SU-DHL-6 (cell line): ENCODE results near the gene RPL10A.

Experiments
- H2AFZ ChIP-seq: fragments of 200-600 bp; sonication (generic); 2 replicates; pipeline ENCODE4 v1.6.1; 2014; ENCODE audit warnings: low read depth, mild to moderate bottlenecking, moderate library complexity, mixed read lengths, antibody characterized with exemption, low read length; ENCODE audit not compliant: severe bottlenecking
- H3F3A ChIP-seq: fragments of 200-600 bp; shearing (Covaris generic); 2 replicates; pipeline ENCODE4 v1.6.0; 2016; ENCODE audit warnings: antibody characterized with exemption, mild to moderate bottlenecking; ENCODE audit not compliant: insufficient read depth
- H3K27ac ChIP-seq: fragments of 200-600 bp; sonication (generic); 2 replicates; pipeline ENCODE4 v1.5.1; 2016; ENCODE audit warnings: low read depth, mild to moderate bottlenecking, low read length, moderate library complexity, mixed read lengths
- H3K27me3 ChIP-seq: fragments of 200-600 bp; sonication (generic), shearing (Covaris generic); 2 replicates; pipeline ENCODE4 v1.6.0; 2014; ENCODE audit warnings: mild to moderate bottlenecking, low read length
- H3K36me3 ChIP-seq: fragments of 200-600 bp; sonication (generic); 2 replicates; pipeline ENCODE4 v1.6.1; 2014; ENCODE audit warnings: mild to moderate bottlenecking, low read length, mixed read lengths
- H3K4me2 ChIP-seq: fragments of 300-600, 200-600 bp; shearing (Covaris generic), sonication (generic); 2 replicates; pipeline ENCODE4 v1.6.0; 2014; ENCODE audit warnings: low read length, low read depth, mild to moderate bottlenecking; ENCODE audit not compliant: poor library complexity, severe bottlenecking
- H3K4me3 ChIP-seq: fragments of 200-600 bp; sonication (generic); 2 replicates; pipeline ENCODE4 v1.5.1; 2014; ENCODE audit warnings: antibody characterized with exemption, low read length, mild to moderate bottlenecking, mixed read lengths; ENCODE audit not compliant: insufficient read depth, poor library complexity, severe bottlenecking
- H3K79me2 ChIP-seq: fragments of 200-600 bp; sonication (generic); 2 replicates; pipeline ENCODE4 v1.6.1; 2014; ENCODE audit warnings: mild to moderate bottlenecking, low read length, moderate library complexity; ENCODE audit not compliant: insufficient read depth
- H3K9ac ChIP-seq: fragments of 200-600 bp; sonication (generic); 2 replicates; pipeline ENCODE4 v1.7.0; 2014; ENCODE audit warnings: mild to moderate bottlenecking, low read length
- H3K9me2 ChIP-seq: fragments of 200-600 bp; sonication (generic); replicated peaks from 2 replicates; pipeline ENCODE4 v1.6.1; 2014; ENCODE audit warnings: low read length; ENCODE audit not compliant: insufficient read depth
- H3K9me3 ChIP-seq: fragments of 200-600 bp; sonication (generic); 2 replicates; pipeline ENCODE4 v1.6.1; 2014; ENCODE audit warnings: low read length, mixed read lengths; ENCODE audit not compliant: insufficient read depth
- H4K20me1 ChIP-seq: fragments of 200-600 bp; sonication (generic); 2 replicates; pipeline ENCODE4 v1.6.1; 2014; ENCODE audit warnings: low read depth, mild to moderate bottlenecking, antibody characterized with exemption, low read length, moderate library complexity, mixed read lengths
- CTCF ChIP-seq: fragments of 200-600 bp; sonication (generic); IDR thresholded peaks from one replicate; pipeline ENCODE4 v1.5.1; 2017; ENCODE audit warnings: antibody characterized with exemption, mild to moderate bottlenecking, low read length, moderate library complexity; ENCODE audit not compliant: insufficient read depth, poor library complexity, severe bottlenecking
- EZH2phosphoT487 ChIP-seq: fragments of 200-600 bp; sonication (generic), shearing (Covaris generic); conservative IDR thresholded peaks from 2 replicates; pipeline ENCODE4 v1.6.1; 2018; ENCODE audit warnings: mild to moderate bottlenecking, antibody characterized with exemption, low read length, moderate library complexity, mixed read lengths

Gene RPL10A

GRCh38 chr6:35501784-35502183, 33.6 kb downstream of the RPL10A start:
- H4K20me1 ChIP-seq = no peaks in the 10 kb centered on the region
- no peaks in the 10 kb centered on the region for H3K36me3 ChIP-seq
- no peak overlapping the region for H3K9ac ChIP-seq
- no peaks in the 10 kb centered on the region for H3F3A ChIP-seq
- no peak overlapping the region for H3K27ac ChIP-seq
- no peak overlapping the region for H2AFZ ChIP-seq
- no peaks in the 10 kb centered on the region for H3K79me2 ChIP-seq
- H3K4me2 ChIP-seq = no peak overlapping the region
- H3K27me3 ChIP-seq = no peaks in the 10 kb centered on the region
- TF ChIP-seq CTCF (no peak), EZH2phosphoT487 (no peak)
- no peaks in the 10 kb centered on the region for H3K9me2 ChIP-seq
- no peaks in the 10 kb centered on the region for H3K9me3 ChIP-seq
- no peak overlapping the region for H3K4me3 ChIP-seq

GRCh38 chr6:35503534-35503933, 35.3 kb downstream of the RPL10A start:
- H3K27ac ChIP-seq = no peak overlapping the region
- H3K27me3 ChIP-seq = no peaks in the 10 kb centered on the region
- no peak overlapping the region for H2AFZ ChIP-seq
- no peaks in the 10 kb centered on the region for H4K20me1 ChIP-seq
- no peaks in the 10 kb centered on the region for H3K36me3 ChIP-seq
- H3K9me2 ChIP-seq = no peaks in the 10 kb centered on the region
- H3K4me3 ChIP-seq = no peak overlapping the region
- H3K4me2 ChIP-seq = no peak overlapping the region
- H3K9ac ChIP-seq = no peak overlapping the region
- TF ChIP-seq CTCF (no peak), EZH2phosphoT487 (no peak)
- H3F3A ChIP-seq = no peaks in the 10 kb centered on the region
- H3K79me2 ChIP-seq = no peaks in the 10 kb centered on the region
- H3K9me3 ChIP-seq = no peaks in the 10 kb centered on the region

- no peaks in the 10 kb centered on the region for H4K20me1 ChIP-seq
- no peaks in the 10 kb centered on the region for H3K36me3 ChIP-seq
- no peak overlapping the region for H3K27ac ChIP-seq
- no peak overlapping the region for H3K4me2 ChIP-seq
- H3K4me3 ChIP-seq = no peak overlapping the region
- H2AFZ ChIP-seq = no peak overlapping the region
- no peaks in the 10 kb centered on the region for H3K9me3 ChIP-seq
- H3K9ac ChIP-seq = no peak overlapping the region
- TF ChIP-seq CTCF = no peak
- no peak for TF ChIP-seq EZH2phosphoT487
- H3K27me3 ChIP-seq = no peaks in the 10 kb centered on the region
- no peaks in the 10 kb centered on the region for H3K9me2 ChIP-seq
- H3F3A ChIP-seq = no peaks in the 10 kb centered on the region
- H3K79me2 ChIP-seq = no peaks in the 10 kb centered on the region
These were observed 37.8 kb downstream of the RPL10A start for GRCh38 chr6:35505999-35506412.
